ENCODE data around the gene PPP1R8. TPM values are rescaled to one million over a fixed set of nuclear protein-coding genes. Genes with fewer than 3 reads are reported as not detected.

The PPP1R8 gene
- total and polyA plus RNA-seq, 10 of the 15 experiments (the other 5 are each of a cell fraction or from before 2014, with no cell fraction given), result 10.2 to 77.0 (median 53.0) TPM

GRCh38 chr1:27885114-27885528, 54.5 kb downstream of the PPP1R8 start:
- Histone ChIP-seq H3K9ac (ENCODE audit: control insufficient read depth, insufficient read depth, low read length) (peak overlapping the region; percentile 70), H3K4me2 (ENCODE audit: control insufficient read depth, insufficient read depth) (peak overlapping the region; percentile 26; the same call in 1 of the 2 replicates), H3K4me3 (no peak overlapping the region), H3K27me3 (replicated peaks in 1 of 2; ENCODE audit: control insufficient read depth in 2 of 2, insufficient read depth in 2 of 2, low read length in 1 of 2) (no peaks in the 10 kb centered on the region), H3K4me1 (ENCODE audit: control insufficient read depth, insufficient read depth, low read length) (peaks cover 69% of the 10 kb centered on the region), H3K79me2 (ENCODE audit: control insufficient read depth, insufficient read depth, low read length) (peaks cover 39% of the 10 kb centered on the region), H4K20me1 (ENCODE audit: control insufficient read depth, insufficient read depth) (no peaks in the 10 kb centered on the region), H3K9me3 (replicated peaks; ENCODE audit: control insufficient read depth, insufficient read depth, low read length) (no peaks in the 10 kb centered on the region; the same call in 2 of the 3 replicates), H2AFZ (ENCODE audit: control insufficient read depth, low read depth, low read length) (no peak overlapping the region), H3K27ac (ENCODE audit: control insufficient read depth, insufficient read depth) (peak overlapping the region; percentile 94), H3K36me3 (ENCODE audit: control insufficient read depth in 2 of 2, insufficient read depth in 2 of 2, low read length in 1 of 2) (peaks cover 15 to 31% of the 10 kb centered on the region in 2 experiments)
- in situ Hi-C loops (cut with MboI) (no loop called here), intact Hi-C loops (cut with micrococcal nuclease; ENCODE audit: unreplicated experiment) (no loop called here)
- ChIA-PET SMC1A (ENCODE audit: uncharacterized antibody, unreplicated experiment) (interaction anchor here (2.5 kb wide), 1 partner anchor 10 kb away, joined by 30 read pairs; no protein-coding TSS in a partner anchor), RAD21 (ENCODE audit: unreplicated experiment) (interaction anchor here (1.5 to 2.6 kb wide), 2 partner anchors 11 to 22 kb away, joined by 4 to 33 read pairs; partner anchors contain the start of gene THEMIS2), CTCF (interaction anchor here (1.6 to 1.9 kb wide), 2 partner anchors 10 to 55 kb away, joined by 6 to 13 read pairs; no protein-coding TSS in a partner anchor), POLR2A (interaction anchor here (1.0 to 2.5 kb wide), 3 partner anchors 11 to 19 kb away, joined by 3 to 28 read pairs (median 3); no protein-coding TSS in a partner anchor)
- BruUV-seq (replicated peaks), result no TSS peak
- no peak for TF ChIP-seq RFX5 (IDR thresholded peaks at IDR 0.05; ENCODE audit: low read depth, low read length)
- peak; percentile 65; the same call in 1 of the 2 replicates for TF ChIP-seq SPI1 (IDR thresholded peaks at IDR 0.05; ENCODE audit: borderline replicate concordance, insufficient read depth, low read depth, low read length)
- TF ChIP-seq TBL1XR1 (IDR thresholded peaks at IDR 0.05; ENCODE audit: low read depth, low read length), result peak; percentile 3; the same call in 1 of the 2 replicates
- DNase-seq (ENCODE audit: low read depth, low spot score), result no peak
- no peak for ATAC-seq
- FAIRE-seq, result no peak
- 72% methylated on average over 8 of the region's 8 CpGs for WGBS (ENCODE audit: insufficient coverage, insufficient replicate concordance, low lambda C conversion rate, missing lambda C conversion rate)

GRCh38 chr1:27885621-27886352, 55.2 kb downstream of the PPP1R8 start:
- in situ Hi-C loops (cut with MboI), result no loop called here
- H3K4me2 ChIP-seq (ENCODE audit: control insufficient read depth, insufficient read depth), result peak overlapping the region; percentile 6
- H3K4me1 ChIP-seq (ENCODE audit: control insufficient read depth, insufficient read depth, low read length), result peaks cover 72% of the 10 kb centered on the region

More at GRCh38 chr1:27885621-27886352, 55.2 kb downstream of the PPP1R8 start:
- no peaks in the 10 kb centered on the region for H3K27me3 ChIP-seq (replicated peaks in 1 of 2; ENCODE audit: control insufficient read depth in 2 of 2, insufficient read depth in 2 of 2, low read length in 1 of 2)
- ChIA-PET RAD21 (ENCODE audit: unreplicated experiment) (interaction anchor here (0.9 to 1.5 kb wide), 5 partner anchors 11 to 47 kb away, joined by 3 to 7 read pairs (median 3); no protein-coding TSS in a partner anchor), CTCF (interaction anchor here (2.0 kb wide), 1 partner anchor 9 kb away, joined by 8 read pairs; no protein-coding TSS in a partner anchor), SMC1A (ENCODE audit: uncharacterized antibody, unreplicated experiment) (interaction anchor here (0.7 to 3.0 kb wide), 9 partner anchors 9 to 56 kb away, joined by 3 to 19 read pairs (median 4); partner anchors contain the start of genes PPP1R8 and THEMIS2), POLR2A (interaction anchor here (1.0 to 2.6 kb wide), 3 partner anchors 9 to 22 kb away, joined by 3 to 13 read pairs (median 9); partner anchors contain the start of gene THEMIS2)
- peaks cover 15 to 31% of the 10 kb centered on the region in 2 experiments for H3K36me3 ChIP-seq (ENCODE audit: control insufficient read depth in 2 of 2, insufficient read depth in 2 of 2, low read length in 1 of 2)
- peaks cover 39% of the 10 kb centered on the region for H3K79me2 ChIP-seq (ENCODE audit: control insufficient read depth, insufficient read depth, low read length)
- H2AFZ ChIP-seq (ENCODE audit: control insufficient read depth, low read depth, low read length), result no peak overlapping the region
- 0 out of 2 replicates have a peak, but pooled peaks have one; percentile 50 for TF ChIP-seq HDGF (IDR thresholded peaks at IDR 0.05)
- TF ChIP-seq ELK1 (IDR thresholded peaks at IDR 0.05; ENCODE audit: low read depth, low read length), result no peak
- no peaks in the 10 kb centered on the region; the same call in 2 of the 3 replicates for H3K9me3 ChIP-seq (replicated peaks; ENCODE audit: control insufficient read depth, insufficient read depth, low read length)
- no peak overlapping the region for H3K4me3 ChIP-seq
- no peak overlapping the region for H3K9ac ChIP-seq (ENCODE audit: control insufficient read depth, insufficient read depth, low read length)
- no TSS peak for BruUV-seq (replicated peaks)
- FAIRE-seq (no peak), ATAC-seq (no peak), DNase-seq (ENCODE audit: low read depth, low spot score) (no peak)
- H3K27ac ChIP-seq (ENCODE audit: control insufficient read depth, insufficient read depth), result peak overlapping the region; percentile 94
- WGBS (ENCODE audit: insufficient coverage, insufficient replicate concordance, low lambda C conversion rate, missing lambda C conversion rate), result 63% methylated on average over 15 of the region's 15 CpGs
- intact Hi-C loops (cut with micrococcal nuclease; ENCODE audit: unreplicated experiment), result no loop called here
- H4K20me1 ChIP-seq (ENCODE audit: control insufficient read depth, insufficient read depth), result no peaks in the 10 kb centered on the region
